Transverse colon (tissue), 4 donors: ENCODE measurements around the gene RNF121. TPM values are rescaled to one million over a fixed set of nuclear protein-coding genes. Genes with fewer than 3 reads are reported as not detected.

Experiments used
- DNase-seq: peaks from one replicate; pipeline ENCODE4 v3.0.0-alpha.2; 2019
- H3K27ac ChIP-seq, 4 donors: fragments of 200-600 bp; sonication (generic); 2 replicates each; pipeline ENCODE4 v1.5.1; 2016 to 2018; ENCODE audit warnings: inconsistent platforms in 4 of 4
- H3K27me3 ChIP-seq: fragments of 200-600 bp; sonication (generic); 2 replicates; pipeline ENCODE4 v1.5.1; 2017; ENCODE audit warnings: inconsistent platforms
- H3K36me3 ChIP-seq, 4 donors: fragments of 200-600 bp; sonication (generic); 2 replicates each; pipeline ENCODE4 v1.5.1; 2017 to 2019; ENCODE audit warnings: inconsistent platforms in 4 of 4
- H3K4me1 ChIP-seq, 4 donors: fragments of 200-600 bp; sonication (generic); 2 replicates each; pipeline ENCODE4 v1.5.1; 2017 to 2020; ENCODE audit warnings: inconsistent platforms in 4 of 4
- H3K4me3 ChIP-seq, 4 donors: fragments of 200-600 bp; sonication (generic); 1 replicate in 1 of 4; 2 replicates in 3 of 4; pipeline versions ENCODE4 v1.5.1 to v1.6.1; 2017 to 2019; ENCODE audit warnings: inconsistent platforms in 4 of 4
- H3K9me3 ChIP-seq, 2 donors: fragments of 200-600 bp; sonication (generic); 2 replicates each; pipeline ENCODE4 v1.5.1; 2017 to 2019; ENCODE audit warnings: inconsistent platforms in 2 of 2
- CTCF ChIP-seq, 5 experiments: fragments of 200-600 bp in 3 of 5; fragments of 450-650 bp in 2 of 5; sonication (generic) in 3 of 5; IDR thresholded peaks; 1 replicate in 2 of 5; 2 replicates in 3 of 5; pipeline ENCODE4 v1.5.1; 2016 to 2017; ENCODE audit warnings: antibody characterized with exemption in 5 of 5, inconsistent platforms in 3 of 5, mild to moderate bottlenecking in 2 of 5, moderate library complexity in 1 of 5
- EP300 ChIP-seq: sonication (generic); formaldehyde crosslinking; IDR thresholded peaks from one replicate; pipeline ENCODE4 v1.6.1; 2017; ENCODE audit warnings: antibody characterized with exemption, low read depth
- POLR2A ChIP-seq: fragments of 450-650 bp; IDR thresholded peaks from one replicate; pipeline ENCODE4 v1.6.1; 2016; ENCODE audit warnings: antibody characterized with exemption, mild to moderate bottlenecking, moderate library complexity
- POLR2AphosphoS5 ChIP-seq, 3 donors: sonication (generic); formaldehyde crosslinking; IDR thresholded peaks; one replicate each; pipeline ENCODE4 v1.6.1; 2016; ENCODE audit warnings: antibody characterized with exemption in 3 of 3
- WGBS, 2 donors: methylation state at CpG; one replicate each; pipeline ENCODE4 v1.1.5; 2018; ENCODE audit warnings: low coverage in 1 of 2; 5-methylcytosine and 5-hydroxymethylcytosine counted together
- in situ Hi-C, 4 donors: fragments of 200-750 bp; cut with MboI; loops; one replicate each; pipeline versions ENCODE4 v1.15.0 to v1.15.1; 2017; ENCODE audit warnings: low sequenced_read_pairs in 3 of 4, low pct_ligation_motif_present in 1 of 4, low pct_unique_long_range_greater_than_20kb in 1 of 4
- intact Hi-C: fragments of 100-400 bp; cut with DNase I; formaldehyde crosslinking; loops from one replicate; pipeline ENCODE4 v1.15.1; 2023; ENCODE audit warnings: low total_unique reads
- total RNA-seq, 4 donors: library from RNA; depleted of rRNA; stranded (reverse); fragments of >200 nt; gene quantifications; one replicate each; pipeline ENCODE4 v1.1.0, GENCODE V29; 2016

The RNF121 gene
- total RNA-seq, 4 donors from 2014 or later, result 9.7 to 38.6 (median 31.4) TPM

- no peaks in the 10 kb centered on the region for H3K36me3 ChIP-seq
- intact Hi-C loops, result no loop called here
- H3K27me3 ChIP-seq, result no peaks in the 10 kb centered on the region
- no peaks in the 10 kb centered on the region for H3K9me3 ChIP-seq
- TF ChIP-seq POLR2AphosphoS5 (IDR thresholded peaks at IDR 0.05) (no peak), EP300 (no peak), POLR2A (no peak), CTCF (IDR thresholded peaks at IDR 0.05) (no peak)
- WGBS, 2 donors, result 95% methylated on average over 3 of the region's 3 CpGs; no CpG with 5 or more reads in 1 of the 2 donors
- no peak overlapping the region for H3K27ac ChIP-seq
- no peak for DNase-seq
- no peak overlapping the region for H3K4me3 ChIP-seq
- H3K4me1 ChIP-seq, result peaks cover 4 to 26% (median 13%) of the 10 kb centered on the region in 4 donors
- in situ Hi-C loops, result loop anchor here in 3 of 4 donors (25.0 kb wide), 1 partner anchor 415 kb away; no protein-coding TSS in a partner anchor
Observed at GRCh38 chr11:71997594-71997993, 68.7 kb downstream of the RNF121 start.

GRCh38 chr11:71998061-71998460 lies 69.2 kb downstream of the RNF121 start:
- in situ Hi-C loops, result loop anchor here in 3 of 4 donors (25.0 kb wide), 1 partner anchor 414 kb away; no protein-coding TSS in a partner anchor
- WGBS, 2 donors, result 80 to 96% methylated on average over 1 to 2 of the region's 2 CpGs

GRCh38 chr11:71998649-71999310 lies 69.9 kb downstream of the RNF121 start, which contains the start of gene IL18BP:
TSS of gene IL18BP (plus strand) at chr11:71998909. CDS start at chr11:71999985, 1,076 bp downstream.
- in situ Hi-C loops (loop anchor here in 3 of 4 donors (25.0 kb wide), 1 partner anchor 414 kb away; no protein-coding TSS in a partner anchor), intact Hi-C loops (no loop called here)
- WGBS, 2 donors, result 85 to 97% methylated on average over 4 to 11 of the region's 11 CpGs
- TF ChIP-seq POLR2A, result no peak
- peak in 1 of 3 donors; percentile 12 for TF ChIP-seq POLR2AphosphoS5 (IDR thresholded peaks at IDR 0.05)
- H3K4me1 ChIP-seq, result peaks cover 4 to 26% (median 13%) of the 10 kb centered on the region in 4 donors
- peaks cover 0 to 10% (median 5%) of the 10 kb centered on the region in 4 donors for H3K36me3 ChIP-seq
- DNase-seq, result peak; percentile 39
- no peaks in the 10 kb centered on the region for H3K9me3 ChIP-seq
- H3K27ac ChIP-seq, result peak within 1 kb of the TSS; percentile 67 to 75 (median 72)
- H3K4me3 ChIP-seq, result peak within 1 kb of the TSS in 2 of 4 donors; percentile 1 to 20
- H3K27me3 ChIP-seq, result no peaks in the 10 kb centered on the region

More at GRCh38 chr11:71998061-71998460, 69.2 kb downstream of the RNF121 start:
- TF ChIP-seq POLR2AphosphoS5 (IDR thresholded peaks at IDR 0.05), result no peak
- no peak for TF ChIP-seq POLR2A
- no peak for TF ChIP-seq EP300
- TF ChIP-seq CTCF (IDR thresholded peaks at IDR 0.05), result no peak
- Histone ChIP-seq H3K27me3 (no peaks in the 10 kb centered on the region), H3K4me3 (no peak overlapping the region), H3K4me1 (peaks cover 4 to 26% (median 13%) of the 10 kb centered on the region in 4 donors), H3K27ac (peak overlapping the region in 3 of 4 donors; percentile 67 to 72 (median 71)), H3K9me3 (no peaks in the 10 kb centered on the region), H3K36me3 (peaks cover 0 to 3% (median 1%) of the 10 kb centered on the region in 4 donors)
- no peak for DNase-seq
- intact Hi-C loops, result no loop called here

GRCh38 chr11:71999362-71999761 lies 70.5 kb downstream of the RNF121 start:
- 9 to 40% methylated on average over 1 to 2 of the region's 2 CpGs for WGBS, 2 donors
- Histone ChIP-seq H3K4me3 (peak overlapping the region in 2 of 4 donors; percentile 1 to 20), H3K4me1 (peaks cover 4 to 26% (median 13%) of the 10 kb centered on the region in 4 donors), H3K27me3 (no peaks in the 10 kb centered on the region), H3K36me3 (peaks cover 0 to 16% (median 7%) of the 10 kb centered on the region in 4 donors), H3K9me3 (no peaks in the 10 kb centered on the region), H3K27ac (peak overlapping the region; percentile 67 to 75 (median 72))
- intact Hi-C loops, result no loop called here
- TF ChIP-seq EP300 (no peak), POLR2A (no peak), POLR2AphosphoS5 (IDR thresholded peaks at IDR 0.05) (peak in 1 of 3 donors; percentile 32)
- in situ Hi-C loops, result loop anchor here in 3 of 4 donors (25.0 kb wide), 1 partner anchor 413 kb away; no protein-coding TSS in a partner anchor
- DNase-seq, result no peak

- DNase-seq, result no peak
- WGBS, 2 donors, result 64% methylated on average over 7 of the region's 8 CpGs; no CpG with 5 or more reads in 1 of the 2 donors
- intact Hi-C loops (no loop called here), in situ Hi-C loops (loop anchor here in 3 of 4 donors (25.0 kb wide), 1 partner anchor 413 kb away; no protein-coding TSS in a partner anchor)
- no peaks in the 10 kb centered on the region for H3K27me3 ChIP-seq
- H3K36me3 ChIP-seq, result peaks cover 0 to 21% (median 9%) of the 10 kb centered on the region in 4 donors
- peak overlapping the region in 2 of 4 donors; percentile 1 to 20 for H3K4me3 ChIP-seq
- H3K9me3 ChIP-seq, result no peaks in the 10 kb centered on the region
- H3K27ac ChIP-seq, result peak overlapping the region; percentile 67 to 75 (median 72)
- peaks cover 4 to 26% (median 13%) of the 10 kb centered on the region in 4 donors for H3K4me1 ChIP-seq
- TF ChIP-seq EP300, result no peak
- no peak for TF ChIP-seq POLR2AphosphoS5 (IDR thresholded peaks at IDR 0.05)
- no peak for TF ChIP-seq CTCF (IDR thresholded peaks at IDR 0.05)
- no peak for TF ChIP-seq POLR2A
Observed at GRCh38 chr11:71999798-72000197, 71.0 kb downstream of the RNF121 start.
